GM06990 (cell line): ENCODE results near the gene MRPL40.

Source experiments
- DNase-seq: peaks from one replicate; pipeline ENCODE4 v3.0.0-alpha.2; 2011; ENCODE audit not compliant: insufficient read length; ENCODE audit errors: extremely low read depth
- H3K27me3 ChIP-seq: replicated peaks from 2 replicates; pipeline ENCODE4 v1.6.0; 2011; ENCODE audit warnings: low read length; ENCODE audit not compliant: control insufficient read depth, insufficient read depth
- H3K36me3 ChIP-seq: 2 replicates; pipeline ENCODE4 v1.5.1; 2011; ENCODE audit warnings: low read length; ENCODE audit not compliant: control insufficient read depth, insufficient read depth
- H3K4me3 ChIP-seq: replicated peaks from 2 replicates; pipeline ENCODE4 v1.5.1; 2011; ENCODE audit warnings: low read depth, mild to moderate bottlenecking, control low read depth, low read length
- TF ChIP-seq, protein P1 (sequence below): IDR thresholded peaks from 2 replicates; pipeline ENCODE4 v1.5.1; 2011; ENCODE audit warnings: low read length, control low read depth, mild to moderate bottlenecking, inconsistent platforms; ENCODE audit not compliant: insufficient read depth, poor library complexity, severe bottlenecking

Gene MRPL40

DNA sequence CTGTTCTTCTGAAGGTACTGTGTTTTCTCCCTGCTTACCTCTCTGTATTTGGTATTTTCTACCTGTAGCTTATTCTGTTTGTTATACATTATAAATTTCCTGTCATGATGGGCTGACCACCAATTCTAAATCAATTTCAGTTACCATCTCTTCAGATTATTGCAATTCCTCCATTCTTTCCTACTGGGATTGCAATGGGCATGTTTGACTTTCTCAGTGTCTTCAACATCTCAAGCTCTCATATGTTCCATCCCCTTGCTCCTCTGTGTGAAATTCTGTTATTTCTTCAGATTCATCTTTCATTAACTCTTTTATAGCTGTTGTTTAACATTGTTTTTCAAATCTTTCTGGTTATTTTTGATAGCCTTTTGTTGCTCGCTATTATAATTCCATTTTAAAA is 30.7 kb downstream of the MRPL40 start:
- no peak for DNase-seq
- Histone ChIP-seq H3K36me3 (peaks cover 26% of the 10 kb centered on the region), H3K4me3 (no peak overlapping the region), H3K27me3 (no peaks in the 10 kb centered on the region)
- TF ChIP-seq, protein P1, sequence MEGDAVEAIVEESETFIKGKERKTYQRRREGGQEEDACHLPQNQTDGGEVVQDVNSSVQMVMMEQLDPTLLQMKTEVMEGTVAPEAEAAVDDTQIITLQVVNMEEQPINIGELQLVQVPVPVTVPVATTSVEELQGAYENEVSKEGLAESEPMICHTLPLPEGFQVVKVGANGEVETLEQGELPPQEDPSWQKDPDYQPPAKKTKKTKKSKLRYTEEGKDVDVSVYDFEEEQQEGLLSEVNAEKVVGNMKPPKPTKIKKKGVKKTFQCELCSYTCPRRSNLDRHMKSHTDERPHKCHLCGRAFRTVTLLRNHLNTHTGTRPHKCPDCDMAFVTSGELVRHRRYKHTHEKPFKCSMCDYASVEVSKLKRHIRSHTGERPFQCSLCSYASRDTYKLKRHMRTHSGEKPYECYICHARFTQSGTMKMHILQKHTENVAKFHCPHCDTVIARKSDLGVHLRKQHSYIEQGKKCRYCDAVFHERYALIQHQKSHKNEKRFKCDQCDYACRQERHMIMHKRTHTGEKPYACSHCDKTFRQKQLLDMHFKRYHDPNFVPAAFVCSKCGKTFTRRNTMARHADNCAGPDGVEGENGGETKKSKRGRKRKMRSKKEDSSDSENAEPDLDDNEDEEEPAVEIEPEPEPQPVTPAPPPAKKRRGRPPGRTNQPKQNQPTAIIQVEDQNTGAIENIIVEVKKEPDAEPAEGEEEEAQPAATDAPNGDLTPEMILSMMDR, result no peak

DNA sequence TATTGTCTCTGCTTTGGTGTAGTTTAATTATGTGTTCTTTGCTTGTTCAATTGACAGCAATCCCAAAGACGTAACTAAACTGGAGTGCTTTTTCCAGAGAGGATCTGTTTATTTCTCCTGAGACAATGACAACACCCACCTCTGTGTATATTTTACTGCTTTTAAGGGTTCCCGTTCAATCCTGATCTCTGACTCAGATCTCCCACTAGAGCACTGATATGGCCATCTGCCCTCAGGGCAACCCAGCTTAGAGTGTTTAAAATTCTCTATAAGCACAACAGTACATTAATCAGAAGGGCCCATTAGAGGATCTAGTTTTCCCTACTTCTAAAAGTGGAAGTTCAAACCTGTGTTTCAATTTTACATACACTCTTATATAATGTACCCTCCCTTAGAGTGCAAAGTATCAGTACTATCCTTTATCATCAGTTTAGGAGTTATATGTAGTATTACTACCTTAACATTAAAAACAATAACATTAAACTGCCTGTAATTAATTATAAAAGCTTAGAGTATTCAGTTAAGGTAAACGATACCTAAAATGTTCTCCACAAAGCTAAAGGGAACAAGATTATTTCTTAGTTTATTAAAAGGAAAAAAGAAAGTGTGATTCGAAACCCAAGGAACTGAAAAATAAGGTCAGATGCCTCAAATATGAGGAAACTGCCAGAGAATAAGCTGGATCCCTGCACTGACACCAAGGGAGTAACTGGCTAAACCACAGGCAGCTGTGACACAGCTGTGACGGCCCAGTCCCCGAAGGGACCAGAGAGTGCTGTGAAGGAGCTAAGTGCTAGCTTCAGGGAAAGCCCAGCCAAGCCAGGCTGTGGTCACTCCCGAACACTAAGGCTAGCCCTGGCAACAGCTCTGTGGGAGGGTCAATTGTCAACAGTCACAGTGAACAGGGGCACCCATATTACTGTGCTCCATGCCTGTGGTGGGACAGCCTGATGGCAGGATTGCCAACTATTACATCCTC is 31.4 kb downstream of the MRPL40 start:
- Histone ChIP-seq H3K27me3 (no peaks in the 10 kb centered on the region), H3K4me3 (no peak overlapping the region), H3K36me3 (peaks cover 31% of the 10 kb centered on the region)
- TF ChIP-seq, protein P1, result no peak
- DNase-seq, result no peak

DNA sequence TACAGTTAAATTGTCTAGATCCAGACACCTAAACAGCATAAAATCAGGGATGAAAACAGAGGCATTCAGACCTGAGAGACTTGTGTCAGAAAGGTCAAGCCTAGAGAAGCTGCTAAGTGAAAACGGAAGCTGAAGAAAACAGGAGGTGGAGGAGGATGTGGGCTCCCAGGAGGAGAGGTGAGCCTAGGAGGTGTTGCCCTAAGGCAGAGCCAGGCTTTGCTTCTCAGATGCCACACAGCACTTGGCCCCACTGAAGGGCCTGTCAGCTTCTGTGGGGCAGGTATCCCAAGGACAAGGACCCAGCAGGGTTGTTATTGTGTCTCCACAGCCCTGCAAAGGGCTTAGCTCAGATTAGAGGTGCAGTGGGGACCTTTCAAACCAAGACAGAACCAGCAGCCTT is 32.2 kb downstream of the MRPL40 start:
- DNase-seq, result no peak
- H3K27me3 ChIP-seq, result no peaks in the 10 kb centered on the region
- H3K4me3 ChIP-seq, result no peak overlapping the region
- TF ChIP-seq, protein P1, result no peak
- H3K36me3 ChIP-seq, result peaks cover 39% of the 10 kb centered on the region

DNA sequence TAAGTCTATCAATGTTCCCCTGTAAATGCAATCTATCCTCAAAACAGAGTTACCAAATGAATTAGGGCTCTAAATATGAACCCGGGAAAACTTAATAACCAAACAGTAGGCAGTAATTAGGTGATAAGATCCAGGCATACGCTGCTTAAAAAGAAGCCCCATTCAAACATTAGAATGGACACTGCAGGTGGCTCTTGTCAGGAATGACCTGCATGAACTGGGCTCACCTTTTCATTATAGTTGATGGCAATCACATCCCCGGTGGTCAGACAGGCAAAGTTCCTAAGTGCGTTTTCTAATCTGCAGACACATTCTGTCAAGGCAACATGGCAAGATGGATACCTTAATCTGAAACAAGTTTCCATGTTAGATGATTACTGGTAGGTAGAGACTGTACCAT is 32.6 kb downstream of the MRPL40 start:
- DNase-seq, result no peak
- H3K4me3 ChIP-seq, result no peak overlapping the region
- no peaks in the 10 kb centered on the region for H3K27me3 ChIP-seq
- TF ChIP-seq, protein P1, result no peak
- peaks cover 43% of the 10 kb centered on the region for H3K36me3 ChIP-seq

DNA sequence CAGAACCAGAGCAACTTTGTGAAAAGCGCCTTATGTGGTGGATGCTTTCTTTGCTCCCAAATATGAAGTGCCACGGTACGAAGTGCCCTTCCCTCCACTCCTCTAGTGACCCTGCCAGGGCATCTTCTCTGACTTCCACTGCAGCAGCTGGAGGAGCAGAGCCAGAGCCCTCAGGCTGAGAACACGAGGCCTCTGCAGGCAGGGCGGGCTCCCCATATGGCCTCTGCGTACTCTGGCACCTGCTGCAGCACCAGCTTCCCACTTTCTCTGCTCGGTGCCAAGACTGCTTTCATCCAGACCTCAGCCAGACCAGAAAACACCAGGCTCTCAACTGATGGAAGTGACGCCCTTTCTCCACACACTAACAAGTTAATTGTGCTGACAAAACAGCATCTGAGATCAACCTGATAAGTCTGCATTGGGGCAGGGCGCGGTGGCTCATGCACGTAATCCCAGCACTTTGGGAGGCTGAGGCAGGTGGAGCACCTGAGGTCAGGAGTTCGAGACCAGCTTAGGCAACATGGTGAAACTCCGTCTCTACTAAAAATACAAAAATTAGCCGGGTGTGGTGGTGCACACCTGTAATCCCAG is 33.9 kb downstream of the MRPL40 start:
- Histone ChIP-seq H3K36me3 (peaks cover 50% of the 10 kb centered on the region), H3K27me3 (no peaks in the 10 kb centered on the region), H3K4me3 (no peak overlapping the region)
- TF ChIP-seq, protein P1, result no peak
- no peak for DNase-seq
